Peyer's patch (tissue), 4 donors: Measurements from ENCODE around the gene CCDC38. TPM values are rescaled to one million over a fixed set of nuclear protein-coding genes. Genes with fewer than 3 reads are reported as not detected.

ENCODE experiments used
- DNase-seq, 3 donors: peaks; one replicate each; pipeline ENCODE4 v3.0.0-alpha.2; 2017 to 2019
- H3K27ac ChIP-seq, 4 donors: fragments of 200-600 bp; sonication (generic); one replicate each; pipeline ENCODE4 v1.5.1; 2016 to 2019
- H3K27me3 ChIP-seq, 2 donors: fragments of 200-600 bp; sonication (generic); one replicate each; pipeline ENCODE4 v1.5.1; 2019
- H3K36me3 ChIP-seq, 3 donors: fragments of 200-600 bp; sonication (generic); one replicate each; pipeline ENCODE4 v1.5.1; 2016 to 2019
- H3K4me1 ChIP-seq, 4 donors: fragments of 200-600 bp; sonication (generic); one replicate each; pipeline ENCODE4 v1.5.1; 2016 to 2019
- H3K4me3 ChIP-seq, 4 donors: fragments of 200-600 bp; sonication (generic); 1 replicate in 3 of 4; 2 replicates in 1 of 4; pipeline ENCODE4 v1.5.1; 2016 to 2019; ENCODE audit warnings: mild to moderate bottlenecking in 1 of 4
- H3K9me3 ChIP-seq, 4 donors: fragments of 200-600 bp; sonication (generic); one replicate each; pipeline ENCODE4 v1.5.1; 2016 to 2019; ENCODE audit warnings: mild to moderate bottlenecking in 1 of 4
- CTCF ChIP-seq, 6 experiments: fragments of 450-650 bp in 4 of 6; fragments of 200-600 bp in 2 of 6; sonication (generic) in 1 of 6; IDR thresholded peaks; one replicate each; pipeline ENCODE4 v1.5.1; 2017 to 2019; ENCODE audit warnings: antibody characterized with exemption in 6 of 6, mild to moderate bottlenecking in 3 of 6, moderate library complexity in 1 of 6
- POLR2A ChIP-seq, 2 donors: fragments of 450-650 bp; IDR thresholded peaks; one replicate each; pipeline ENCODE4 v1.5.1; 2017; ENCODE audit warnings: antibody characterized with exemption in 2 of 2, mild to moderate bottlenecking in 2 of 2, moderate library complexity in 2 of 2
- total RNA-seq, 4 donors: library from RNA; depleted of rRNA; stranded (reverse); fragments of >200 nt; gene quantifications; one replicate each; pipeline ENCODE4 v1.1.0, GENCODE V29; 2016

The CCDC38 gene
- total RNA-seq, 4 donors from 2014 or later, result not detected

GRCh38 chr12:95858451-95859343, 83.7 kb downstream of the CCDC38 start, which contains the start of gene SNRPF:
TSS of gene SNRPF (plus strand) at chr12:95858952. CDS start at chr12:95859074, 122 bp downstream.
- peaks cover 0 to 24% (median 0%) of the 10 kb centered on the region in 3 donors for H3K36me3 ChIP-seq
- TF ChIP-seq CTCF (IDR thresholded peaks at IDR 0.05) (peak in 3 of 6 experiments; percentile 26 to 34 (median 30)), POLR2A (IDR thresholded peaks at IDR 0.05) (no peak)
- no peaks in the 10 kb centered on the region for H3K9me3 ChIP-seq
- H3K27ac ChIP-seq, result peak within 1 kb of the TSS; percentile 65 to 83 (median 76)
- H3K27me3 ChIP-seq, result no peaks in the 10 kb centered on the region
- peaks cover 0 to 13% (median 5%) of the 10 kb centered on the region in 4 donors for H3K4me1 ChIP-seq
- DNase-seq, result peak; percentile 93 to 98 (median 95)
- H3K4me3 ChIP-seq, result peak within 1 kb of the TSS; percentile 62 to 92 (median 68)

GRCh38 chr12:95857799-95858198, 84.6 kb downstream of the CCDC38 start:
- H3K27ac ChIP-seq, result no peak overlapping the region
- no peak for TF ChIP-seq POLR2A (IDR thresholded peaks at IDR 0.05)
- no peak for TF ChIP-seq CTCF (IDR thresholded peaks at IDR 0.05)
- H3K36me3 ChIP-seq, result peaks cover 0 to 15% (median 0%) of the 10 kb centered on the region in 3 donors
- peaks cover 0 to 13% (median 5%) of the 10 kb centered on the region in 4 donors for H3K4me1 ChIP-seq
- H3K9me3 ChIP-seq, result no peaks in the 10 kb centered on the region
- no peaks in the 10 kb centered on the region for H3K27me3 ChIP-seq
- DNase-seq, result no peak
- H3K4me3 ChIP-seq, result peak overlapping the region in 1 of 4 donors; percentile 62

- Histone ChIP-seq H3K36me3 (peaks cover 0 to 9% (median 0%) of the 10 kb centered on the region in 3 donors), H3K9me3 (no peaks in the 10 kb centered on the region), H3K4me1 (peaks cover 0 to 13% (median 5%) of the 10 kb centered on the region in 4 donors), H3K4me3 (no peak overlapping the region), H3K27ac (no peak overlapping the region), H3K27me3 (no peaks in the 10 kb centered on the region)
- TF ChIP-seq CTCF (IDR thresholded peaks at IDR 0.05) (no peak), POLR2A (IDR thresholded peaks at IDR 0.05) (no peak)
- no peak for DNase-seq
These were observed 85.3 kb downstream of the CCDC38 start for GRCh38 chr12:95857156-95857555.

GRCh38 chr12:95852133-95852532, 90.3 kb downstream of the CCDC38 start:
- Histone ChIP-seq H3K9me3 (no peaks in the 10 kb centered on the region), H3K4me1 (no peaks in the 10 kb centered on the region), H3K27ac (no peak overlapping the region), H3K4me3 (no peak overlapping the region), H3K36me3 (no peaks in the 10 kb centered on the region), H3K27me3 (no peaks in the 10 kb centered on the region)
- no peak for DNase-seq
- TF ChIP-seq POLR2A (IDR thresholded peaks at IDR 0.05) (no peak), CTCF (IDR thresholded peaks at IDR 0.05) (no peak)

GRCh38 chr12:95851606-95852005, 90.8 kb downstream of the CCDC38 start:
- Histone ChIP-seq H3K27ac (no peak overlapping the region), H3K9me3 (no peaks in the 10 kb centered on the region), H3K4me1 (no peaks in the 10 kb centered on the region), H3K36me3 (no peaks in the 10 kb centered on the region), H3K27me3 (no peaks in the 10 kb centered on the region), H3K4me3 (no peak overlapping the region)
- no peak for DNase-seq
- TF ChIP-seq POLR2A (IDR thresholded peaks at IDR 0.05) (no peak), CTCF (IDR thresholded peaks at IDR 0.05) (no peak)
